ENCODE measurements around the gene KIAA1210.

The KIAA1210 gene

GRCh38 chrX:119127650-119128049 is at the start of gene KIAA1210:
Gene KIAA1210, minus strand, starts transcription at chrX:119127812. Its CDS starts 4,170 bp downstream, at chrX:119123642.
- no peak for DNase-seq

DNA sequence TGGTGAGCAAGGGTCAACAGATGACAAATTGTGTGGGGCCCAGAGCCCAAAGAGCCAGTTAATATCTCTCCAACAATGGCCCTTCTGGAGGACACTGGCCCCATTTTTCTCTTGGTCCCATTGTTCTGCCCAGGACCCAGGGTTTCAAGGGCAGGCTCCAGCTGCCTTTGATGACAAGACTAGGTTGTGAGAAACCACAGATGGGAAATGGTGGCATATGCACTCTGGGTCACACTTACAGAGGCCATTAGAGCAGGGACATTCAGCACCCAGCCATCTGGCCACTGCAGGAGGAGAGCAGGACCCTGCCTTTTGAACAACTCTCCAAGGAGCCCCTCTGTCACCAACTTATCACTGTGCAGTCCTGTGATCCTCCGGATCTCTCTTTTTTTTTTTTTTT is 49.7 kb upstream of the KIAA1210 start:
- DNase-seq = no peak

DNA sequence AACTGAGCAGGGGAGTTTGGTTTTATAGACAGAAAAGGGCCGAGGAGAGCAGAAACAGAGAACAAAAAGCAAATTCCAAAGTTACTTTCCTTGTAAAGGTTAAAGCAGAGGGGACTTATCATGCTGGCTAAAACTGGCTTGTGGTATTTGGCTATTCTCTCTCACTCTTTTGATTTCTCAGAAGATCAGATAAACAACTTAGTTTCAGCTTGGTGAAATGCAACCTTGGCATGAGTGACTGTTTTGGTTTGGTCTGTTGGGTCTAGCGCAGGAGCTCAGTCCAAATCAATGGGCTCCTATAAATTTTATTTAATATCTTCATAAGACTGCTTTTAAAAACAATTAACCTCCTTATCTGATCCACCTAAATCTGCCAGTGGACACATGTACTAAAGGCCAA is 47.3 kb upstream of the KIAA1210 start:
- DNase-seq = no peak

GRCh38 chrX:119168104-119168503 is 40.5 kb upstream of the KIAA1210 start:
- DNase-seq = no peak

- no peak for DNase-seq
These were observed 30.6 kb upstream of the KIAA1210 start for GRCh38 chrX:119158226-119158625.

DNA sequence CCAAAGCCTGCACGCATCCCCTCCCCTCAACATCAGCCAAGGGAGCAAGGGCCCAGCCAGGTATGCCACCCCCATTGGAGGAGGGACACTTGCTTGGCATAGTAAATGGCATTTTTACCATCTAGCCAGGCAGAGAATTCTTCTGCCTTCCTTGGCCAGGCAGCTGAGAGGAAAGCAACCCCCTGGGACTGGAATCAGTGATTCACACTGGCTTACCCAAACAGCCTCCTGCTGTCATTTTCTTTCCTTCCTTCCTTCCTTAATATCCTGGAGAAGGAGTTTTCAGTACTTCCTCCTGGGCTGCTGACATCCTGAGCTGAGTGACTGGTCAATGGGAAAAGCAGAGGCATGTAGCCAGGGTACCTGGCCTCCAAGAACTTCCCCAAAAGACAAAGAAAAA is 28.6 kb upstream of the KIAA1210 start:
- DNase-seq = no peak

- no peak for DNase-seq
These were observed 27.9 kb upstream of the KIAA1210 start for GRCh38 chrX:119155416-119156035.

- DNase-seq = no peak
These were observed 23.4 kb upstream of the KIAA1210 start for GRCh38 chrX:119151051-119151380.

DNA sequence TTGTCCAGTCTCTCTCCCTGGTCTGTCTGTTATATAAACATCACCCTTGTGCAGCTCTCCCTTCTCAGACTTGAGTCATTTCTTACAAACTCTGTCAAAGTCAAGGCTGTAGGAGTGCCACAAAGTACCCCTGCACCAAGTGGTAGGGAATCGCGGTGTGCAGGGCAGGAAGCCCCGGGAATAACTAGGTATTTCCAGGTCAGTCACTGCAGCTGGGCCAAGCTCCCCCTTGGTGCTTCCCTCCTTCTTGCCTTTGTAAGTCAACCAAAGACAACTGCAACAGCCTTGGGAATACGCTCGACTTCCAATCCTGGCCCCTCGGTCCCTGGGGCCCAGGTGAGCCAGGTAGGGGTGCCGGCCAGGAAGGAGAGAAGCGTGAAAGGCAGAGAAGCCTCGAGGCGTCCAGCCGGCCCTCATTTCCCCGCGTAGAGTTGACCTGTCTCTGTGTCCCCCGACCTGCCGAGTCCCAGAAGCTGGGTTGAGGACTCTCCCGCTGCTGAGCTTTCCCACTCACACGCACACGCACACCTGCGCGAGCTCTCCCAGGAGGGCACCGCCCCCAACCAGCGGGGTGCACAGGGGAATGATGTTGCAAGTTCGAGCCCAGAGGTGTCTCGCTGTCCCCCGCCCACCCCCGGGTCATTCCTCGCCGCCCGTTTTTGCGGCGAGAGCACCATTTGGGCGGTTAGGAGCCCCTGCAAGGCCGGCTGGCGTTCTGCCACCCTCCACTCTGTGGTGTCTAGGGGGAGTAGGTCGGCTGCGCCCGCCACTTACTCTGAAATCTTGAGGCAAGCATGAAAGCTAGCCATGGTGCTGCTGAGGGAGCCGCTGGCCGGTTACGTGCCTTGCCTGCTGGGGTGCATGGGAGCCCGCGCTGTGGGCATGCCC is 22.8 kb upstream of the KIAA1210 start:
- DNase-seq = no peak

DNA sequence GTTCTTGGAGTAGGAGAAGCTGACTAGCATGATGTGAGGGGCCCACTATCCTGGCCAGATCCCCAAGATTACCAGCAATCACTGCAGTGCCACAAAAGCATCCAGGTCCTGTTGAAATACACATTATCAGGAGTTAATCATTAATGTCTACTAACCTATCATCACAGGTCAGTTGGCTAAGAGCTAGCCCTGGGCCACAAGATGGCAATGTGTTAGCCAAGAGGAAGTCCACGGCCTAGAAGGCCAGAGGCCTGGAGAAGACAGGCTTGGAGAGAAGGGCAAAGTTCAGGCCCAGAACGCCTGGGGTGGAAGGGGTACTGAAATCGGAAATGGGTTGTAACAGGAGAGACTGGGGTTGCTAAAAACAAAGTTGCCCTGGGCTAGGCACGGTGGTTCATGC is 19.9 kb upstream of the KIAA1210 start:
- no peak for DNase-seq

GRCh38 chrX:119145241-119145653 is 17.6 kb upstream of the KIAA1210 start:
- DNase-seq = no peak

- DNase-seq = no peak
These were observed 6.9 kb upstream of the KIAA1210 start for GRCh38 chrX:119134466-119134865.

GRCh38 chrX:119132961-119133360 is 5.3 kb upstream of the KIAA1210 start:
- DNase-seq = no peak

GRCh38 chrX:119132316-119132715 is 4.7 kb upstream of the KIAA1210 start:
- no peak for DNase-seq

DNA sequence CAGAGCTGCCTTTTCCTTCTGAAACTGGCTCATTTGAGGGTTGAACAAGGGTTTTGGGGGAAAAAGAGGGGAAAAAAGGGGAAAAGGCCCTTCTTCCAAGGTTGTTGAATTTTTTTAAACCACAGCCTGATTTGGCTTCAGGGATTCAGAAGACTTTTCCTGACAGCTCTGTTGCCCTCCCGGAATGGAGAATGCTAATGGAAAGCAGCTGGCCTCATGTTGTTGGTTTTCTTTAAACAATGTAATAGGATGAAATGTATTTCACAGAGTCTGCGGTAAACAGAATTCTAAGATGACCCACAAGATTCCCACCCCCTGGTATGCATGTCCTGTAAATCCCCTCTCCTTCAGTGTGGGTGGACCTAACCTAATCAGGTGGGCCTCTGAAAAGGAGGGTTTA is 3.3 kb upstream of the KIAA1210 start:
- no peak for DNase-seq

DNA sequence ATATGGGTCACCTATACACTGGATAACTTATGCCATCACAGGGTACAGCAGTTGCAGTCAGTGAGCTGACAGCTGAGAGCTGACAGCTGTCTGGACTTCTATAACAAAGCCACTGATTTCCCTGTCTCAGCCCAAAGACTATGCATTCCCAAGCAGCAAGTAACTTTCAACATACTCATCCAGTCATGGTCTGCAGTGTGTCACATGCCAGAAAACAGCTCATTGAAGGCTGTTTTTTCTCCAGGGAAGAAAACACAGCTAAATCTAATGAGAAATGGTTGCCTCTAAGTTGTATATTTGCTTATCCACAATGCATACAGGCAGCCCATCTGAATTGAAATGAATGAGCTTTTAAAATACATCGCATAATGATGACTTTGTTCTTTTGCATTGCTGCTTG is 6.3 kb downstream of the KIAA1210 start:
- no peak for DNase-seq

DNA sequence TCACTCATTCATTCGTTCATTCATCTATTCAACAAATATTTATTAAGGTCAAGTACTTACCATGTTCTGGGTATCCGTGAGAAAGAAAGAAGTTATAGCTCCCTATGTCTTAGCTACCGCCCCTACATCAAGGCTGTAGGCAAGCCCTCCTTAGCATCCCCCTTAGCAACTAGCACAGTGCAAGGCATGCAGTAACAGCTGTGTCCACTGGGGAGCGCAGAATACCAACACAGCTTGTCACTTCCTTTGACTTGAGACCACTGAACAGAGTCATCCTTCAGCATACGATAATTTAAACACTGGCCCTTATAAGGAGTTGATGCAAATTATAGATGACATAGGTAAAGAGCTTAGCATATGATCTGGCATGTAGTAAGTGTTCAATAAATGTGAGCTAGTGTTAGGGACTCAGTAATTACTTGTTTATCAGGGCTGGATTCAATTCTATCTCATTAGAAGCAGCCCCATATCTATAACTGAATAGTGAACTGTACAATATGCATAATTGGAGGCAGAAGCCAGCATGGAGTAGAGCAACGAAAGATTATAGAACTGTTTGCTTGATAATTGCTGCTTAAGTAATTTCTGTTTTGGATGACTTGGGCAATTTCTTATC is 8.7 kb downstream of the KIAA1210 start:
- no peak for DNase-seq

- DNase-seq = no peak
These were observed 20.4 kb downstream of the KIAA1210 start for GRCh38 chrX:119107206-119107605.

DNA sequence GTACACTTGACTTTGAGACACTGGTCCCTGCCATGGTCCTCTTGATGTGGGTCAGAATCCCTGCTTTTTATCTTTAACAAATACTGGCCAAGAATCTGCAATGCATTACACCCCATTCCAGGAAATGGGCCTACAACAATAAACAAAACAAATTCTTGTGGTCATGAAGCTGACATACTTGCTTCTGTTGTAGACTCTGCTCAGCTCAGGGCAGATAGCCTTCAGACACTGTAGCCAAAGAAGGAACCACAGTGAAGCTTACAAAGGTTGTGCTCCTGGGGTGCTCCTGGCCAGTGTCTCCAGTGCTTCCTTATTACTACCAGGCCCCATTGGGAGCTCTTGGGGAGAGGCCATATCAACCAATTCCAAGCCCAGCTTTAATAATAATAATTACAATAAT is 21.8 kb downstream of the KIAA1210 start:
- no peak for DNase-seq

DNA sequence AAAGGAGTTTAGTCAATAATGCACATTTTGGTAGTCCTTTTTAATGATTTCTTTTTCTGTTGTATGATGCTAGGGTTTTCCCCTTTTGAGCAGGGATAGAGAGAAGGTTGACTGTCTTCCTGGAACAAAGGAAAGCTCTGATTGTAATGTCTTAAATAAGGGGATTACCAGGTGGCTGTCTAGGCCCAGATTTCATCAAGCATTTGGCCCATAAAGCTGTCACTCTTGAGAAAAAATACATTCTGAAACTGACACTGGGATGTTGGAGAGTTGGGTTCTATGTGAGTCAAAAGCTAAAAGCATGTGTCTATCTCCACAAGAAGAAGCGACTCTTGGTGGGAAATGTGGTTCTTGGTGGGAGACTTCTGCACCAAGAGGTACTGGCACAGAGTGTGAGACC is 26.4 kb downstream of the KIAA1210 start:
- no peak for DNase-seq

DNA sequence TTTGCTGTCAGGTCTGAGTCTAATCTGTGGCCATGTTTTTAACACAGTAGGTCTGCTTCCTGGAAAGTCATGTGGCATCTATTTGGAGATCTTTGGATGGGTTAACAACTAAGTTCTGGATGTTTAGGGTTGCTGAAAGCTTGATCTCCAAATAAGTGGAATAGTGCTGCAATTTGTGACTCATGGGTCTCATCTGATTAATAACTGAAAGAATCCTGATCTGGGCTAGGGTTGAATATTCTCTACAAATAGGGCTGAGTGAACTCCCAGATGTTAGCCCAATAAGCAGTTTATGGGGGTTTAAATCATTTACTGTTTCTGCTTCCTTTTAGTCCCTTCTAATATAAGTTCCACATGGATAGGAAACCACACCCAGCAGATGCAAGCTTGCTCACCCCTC is 31.7 kb downstream of the KIAA1210 start:
- DNase-seq = no peak

DNA sequence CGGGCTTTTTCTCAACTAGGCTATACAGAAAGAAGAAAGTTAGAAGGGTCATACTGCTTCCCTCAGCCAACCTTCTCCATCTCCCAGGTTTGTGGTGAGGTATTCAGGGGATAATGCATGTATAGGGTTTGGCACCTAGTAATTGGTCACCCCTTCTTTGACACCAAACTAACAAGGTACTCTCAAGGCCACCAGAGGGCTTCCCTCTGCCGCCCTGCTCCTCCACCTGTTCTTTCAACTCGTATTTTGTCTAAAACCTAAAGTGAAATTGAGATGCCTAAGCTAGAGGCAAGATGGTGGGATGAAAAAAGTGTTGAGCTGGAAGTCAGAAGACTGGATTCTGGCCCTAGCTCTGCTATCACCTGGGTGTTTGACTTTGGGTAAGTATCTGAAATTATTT is 32.8 kb downstream of the KIAA1210 start:
- no peak for DNase-seq

DNA sequence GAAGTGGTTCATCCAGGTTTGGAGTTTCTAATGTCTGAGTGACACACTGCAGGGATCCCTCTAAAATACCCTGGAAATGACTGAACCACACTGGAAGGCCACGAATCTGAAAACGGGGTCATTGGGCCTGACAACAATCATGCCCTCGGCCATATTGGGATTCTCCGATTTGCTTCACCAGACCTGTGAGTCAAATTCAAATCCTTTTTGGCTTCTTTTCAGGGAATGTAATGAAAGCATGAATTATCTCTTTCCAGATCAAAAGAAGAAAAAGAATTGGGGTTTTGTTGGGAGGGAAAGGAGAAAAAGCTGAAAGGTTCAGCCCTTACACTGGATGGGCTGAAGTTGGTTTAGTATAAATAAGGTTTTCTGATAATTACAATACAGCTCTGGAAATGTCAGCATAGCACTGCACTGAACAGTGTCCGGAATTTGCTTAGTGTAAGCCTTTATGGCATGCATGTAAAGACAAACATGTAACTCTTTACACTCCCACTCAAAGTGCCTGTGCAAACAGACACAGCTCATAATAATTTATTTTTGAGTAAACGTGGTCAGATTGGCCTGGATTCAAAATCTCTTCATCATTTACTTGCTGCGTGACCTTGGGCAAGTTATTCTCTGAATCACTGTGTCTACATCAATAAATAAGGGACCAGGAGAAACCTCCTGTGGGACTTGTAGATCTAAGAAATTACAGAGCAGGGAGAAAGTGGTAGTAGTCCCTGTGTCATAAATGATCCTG is 33.4 kb downstream of the KIAA1210 start:
- DNase-seq = no peak

- DNase-seq = no peak
These were observed 37.0 kb downstream of the KIAA1210 start for GRCh38 chrX:119090627-119091026.

Data from NCI-H446 treated with DMSO at 0.1 percent for 48 hours (cell line).